OCI-LY1 (cell line): ENCODE data around the gene CCDC71.

Experiments used
- H2AFZ ChIP-seq: fragments of 200-600 bp; sonication (generic), shearing (Covaris generic); 2 replicates; pipeline ENCODE4 v1.6.0; 2014; ENCODE audit warnings: antibody characterized with exemption, mild to moderate bottlenecking, low read length
- H3F3A ChIP-seq: fragments of 200-600 bp; sonication (generic), shearing (Covaris generic); 2 replicates; pipeline ENCODE4 v1.6.0; 2014; ENCODE audit warnings: mild to moderate bottlenecking, antibody characterized with exemption, low read length, moderate library complexity; ENCODE audit not compliant: insufficient read depth
- H3K27ac ChIP-seq: fragments of 200-600 bp; sonication (generic); 2 replicates; pipeline ENCODE4 v1.5.1; 2014; ENCODE audit warnings: low read length, mixed run types, mild to moderate bottlenecking, low read depth; ENCODE audit not compliant: poor library complexity, severe bottlenecking
- H3K27me3 ChIP-seq: fragments of 200-600 bp; sonication (generic); 2 replicates; pipeline ENCODE4 v1.6.0; 2014; ENCODE audit warnings: antibody characterized with exemption, mild to moderate bottlenecking, low read length, moderate library complexity; ENCODE audit not compliant: insufficient read depth
- H3K36me3 ChIP-seq: fragments of 200-600 bp; sonication (generic); 2 replicates; pipeline ENCODE4 v1.6.1; 2014; ENCODE audit warnings: mild to moderate bottlenecking, antibody characterized with exemption, low read length, moderate library complexity, mixed read lengths; ENCODE audit not compliant: insufficient read depth
- H3K4me1 ChIP-seq: fragments of 200-600 bp; sonication (generic); 2 replicates; pipeline ENCODE4 v1.5.1; 2014; ENCODE audit warnings: mild to moderate bottlenecking, low read length, moderate library complexity; ENCODE audit not compliant: insufficient read depth, severe bottlenecking
- H3K4me2 ChIP-seq: fragments of 200-600 bp; sonication (generic), shearing (Covaris generic); 2 replicates; pipeline ENCODE4 v1.6.1; 2014; ENCODE audit warnings: low read length
- H3K4me3 ChIP-seq: fragments of 200-600 bp; sonication (generic); 2 replicates; pipeline ENCODE4 v1.5.1; 2014; ENCODE audit warnings: low read length, low read depth, mild to moderate bottlenecking, mixed read lengths; ENCODE audit not compliant: poor library complexity, severe bottlenecking
- H3K79me2 ChIP-seq: fragments of 200-600 bp; shearing (Covaris generic); 2 replicates; pipeline ENCODE4 v1.6.1; 2016; ENCODE audit warnings: mixed run types, low read length, mixed read lengths; ENCODE audit not compliant: insufficient read depth
- H3K9ac ChIP-seq: fragments of 200-600 bp; sonication (generic), shearing (Covaris generic); 2 replicates; pipeline ENCODE4 v1.6.1; 2014; ENCODE audit warnings: mild to moderate bottlenecking, low read length, mixed read lengths
- H3K9me2 ChIP-seq: fragments of 200-600 bp; sonication (generic), shearing (Covaris generic); 2 replicates; pipeline ENCODE4 v1.6.1; 2014; ENCODE audit warnings: low read depth, mild to moderate bottlenecking, low read length, mixed read lengths
- H3K9me3 ChIP-seq: fragments of 200-600 bp; shearing (Covaris generic); 2 replicates; pipeline ENCODE4 v1.6.1; 2014; ENCODE audit warnings: low read length, mixed read lengths
- H4K20me1 ChIP-seq: fragments of 200-600 bp; sonication (generic), shearing (Covaris generic); 2 replicates; pipeline ENCODE4 v1.6.0; 2016; ENCODE audit warnings: mild to moderate bottlenecking, low read length; ENCODE audit not compliant: insufficient read depth
- CTCF ChIP-seq: fragments of 200-600 bp; sonication (generic), shearing (Covaris generic); IDR thresholded peaks from 2 replicates; pipeline ENCODE4 v1.5.1; 2017; ENCODE audit warnings: mild to moderate bottlenecking, antibody characterized with exemption, low read length, moderate library complexity, mixed read lengths
- EZH2 ChIP-seq: fragments of 200-600 bp; sonication (generic), shearing (Covaris generic); IDR thresholded peaks from 2 replicates; pipeline ENCODE4 v1.8.0; 2017; ENCODE audit warnings: borderline replicate concordance, mixed run types, mild to moderate bottlenecking, antibody characterized with exemption, low read length, moderate library complexity, mixed read lengths

CCDC71 gene

GRCh38 chr3:49173792-49174170 is 7.7 kb upstream of the CCDC71 start:
- H3K9ac ChIP-seq, result no peak overlapping the region
- H2AFZ ChIP-seq, result no peak overlapping the region
- no peak overlapping the region for H3K27ac ChIP-seq
- TF ChIP-seq EZH2 (no peak), CTCF (no peak)
- H3K4me3 ChIP-seq, result no peak overlapping the region
- H3K9me3 ChIP-seq, result no peaks in the 10 kb centered on the region
- no peaks in the 10 kb centered on the region for H3K36me3 ChIP-seq
- peaks cover 8% of the 10 kb centered on the region for H3K4me1 ChIP-seq
- H3K9me2 ChIP-seq, result no peaks in the 10 kb centered on the region
- H3F3A ChIP-seq, result no peaks in the 10 kb centered on the region
- no peaks in the 10 kb centered on the region for H3K27me3 ChIP-seq
- no peak overlapping the region for H3K4me2 ChIP-seq
- H4K20me1 ChIP-seq, result no peaks in the 10 kb centered on the region
- no peaks in the 10 kb centered on the region for H3K79me2 ChIP-seq

- Histone ChIP-seq H3K4me2 (no peak overlapping the region), H2AFZ (no peak overlapping the region), H3K9ac (no peak overlapping the region), H3K9me3 (no peaks in the 10 kb centered on the region), H3K36me3 (no peaks in the 10 kb centered on the region), H4K20me1 (no peaks in the 10 kb centered on the region), H3K27ac (no peak overlapping the region), H3F3A (no peaks in the 10 kb centered on the region), H3K79me2 (no peaks in the 10 kb centered on the region), H3K4me3 (no peak overlapping the region), H3K9me2 (no peaks in the 10 kb centered on the region), H3K4me1 (peaks cover 8% of the 10 kb centered on the region), H3K27me3 (no peaks in the 10 kb centered on the region)
- TF ChIP-seq EZH2 (no peak), CTCF (no peak)
Measured at GRCh38 chr3:49173116-49173791, 7.1 kb upstream of the CCDC71 start.

GRCh38 chr3:49172551-49173041 is 6.5 kb upstream of the CCDC71 start:
- Histone ChIP-seq H3K9me3 (no peaks in the 10 kb centered on the region), H3K27ac (no peak overlapping the region), H3K9ac (no peak overlapping the region)

More at GRCh38 chr3:49172551-49173041, 6.5 kb upstream of the CCDC71 start:
- Histone ChIP-seq H3F3A (no peaks in the 10 kb centered on the region), H2AFZ (no peak overlapping the region), H3K4me2 (no peak overlapping the region), H3K9me2 (no peaks in the 10 kb centered on the region), H3K4me1 (peaks cover 8% of the 10 kb centered on the region), H3K79me2 (no peaks in the 10 kb centered on the region), H3K36me3 (no peaks in the 10 kb centered on the region), H3K27me3 (no peaks in the 10 kb centered on the region), H3K4me3 (no peak overlapping the region), H4K20me1 (no peaks in the 10 kb centered on the region)
- TF ChIP-seq CTCF, result no peak
- TF ChIP-seq EZH2, result no peak
